K562 (cell line): Measurements from ENCODE around the gene MMP27. TPM values are rescaled to one million over a fixed set of nuclear protein-coding genes. Genes with fewer than 3 reads are reported as not detected.

Experiments
- ATAC-seq: fragments of 200-7000 bp; cut with Tn5 transposase; 3 replicates; pipeline ENCODE4 v1.9.1; 2020; ENCODE audit warnings: moderate library complexity
- BruUV-seq: library from RNA; stranded (reverse); fragments of 400-500 nt; replicated peaks from 2 replicates; lab custom pipeline; 2021; lab: Mats Ljungman, UMichigan
- CTCF ChIA-PET: fragments of 300-600 bp; formaldehyde crosslinking; extraction: SDS; loops from one replicate; lab custom pipeline; 2021; ENCODE audit warnings: low intra/inter-chr PET ratio; lab: Yijun Ruan, JAX
- POLR2A ChIA-PET: fragments of 300-600, 350-650 bp; sonication (Branson Sonifier 250); formaldehyde crosslinking; extraction: SDS; loops from one replicate; lab custom pipeline; 2021; ENCODE audit warnings: antibody characterized with exemption, inconsistent platforms; lab: Yijun Ruan, JAX
- DNase-seq, 4 experiments: peaks; one replicate each; pipeline versions ENCODE4 v3.0.0 to v3.0.0-alpha.2; 2011 to 2018; ENCODE audit warnings: low spot score in 3 of 4, mixed read lengths in 3 of 4; ENCODE audit errors: extremely low read depth in 1 of 4
- FAIRE-seq: peaks from 2 replicates; lab custom pipeline; 2011; peaks lifted over from hg19 to GRCh38; lab: Jason Lieb, UNC
- H2AFZ ChIP-seq: 2 replicates; pipeline ENCODE4 v1.6.0; 2011; ENCODE audit warnings: low read depth, low read length, control low read depth, inconsistent platforms
- H3K27ac ChIP-seq: fragments of 200-600 bp; 3 replicates; pipeline ENCODE4 v1.8.0; 2011; ENCODE audit warnings: low read depth, mild to moderate bottlenecking, control low read depth, inconsistent platforms, low read length, moderate library complexity, mixed read lengths; ENCODE audit errors: extremely low read depth
- H3K27me3 ChIP-seq, 2 experiments: fragments of 300-600 bp in 1 of 2; 2 replicates in 1 of 2; 3 replicates in 1 of 2; pipeline versions ENCODE4 v1.6.0 to v1.8.0; 2011; ENCODE audit warnings: inconsistent platforms in 2 of 2, low read length in 2 of 2, mild to moderate bottlenecking in 1 of 2, mixed read lengths in 1 of 2, moderate library complexity in 1 of 2; ENCODE audit not compliant: control insufficient read depth in 2 of 2, insufficient read depth in 2 of 2
- H3K36me3 ChIP-seq: fragments of 300-600 bp; 3 replicates; pipeline ENCODE4 v1.8.0; 2011; ENCODE audit warnings: mild to moderate bottlenecking, low read length, inconsistent platforms; ENCODE audit not compliant: control insufficient read depth, insufficient read depth
- H3K4me1 ChIP-seq, 2 experiments: fragments of 200-600 bp in 1 of 2; replicated peaks in 1 of 2; 2 replicates in 1 of 2; 3 replicates in 1 of 2; pipeline versions ENCODE4 v1.5.1 to v1.8.0; 2011; ENCODE audit warnings: inconsistent platforms in 2 of 2, low read length in 2 of 2, mild to moderate bottlenecking in 1 of 2, mixed read lengths in 1 of 2, moderate library complexity in 1 of 2; ENCODE audit not compliant: control insufficient read depth in 2 of 2, insufficient read depth in 2 of 2
- H3K4me2 ChIP-seq: 2 replicates; pipeline ENCODE4 v1.6.1; 2011; ENCODE audit warnings: low read length, control low read depth, inconsistent platforms, mixed read lengths; ENCODE audit not compliant: insufficient read depth
- H3K4me3 ChIP-seq: fragments of 200-600 bp; sonication (generic), shearing (Covaris generic); 2 replicates; pipeline ENCODE4 v1.5.1; 2016; ENCODE audit warnings: control low read depth, inconsistent platforms
- H3K79me2 ChIP-seq: fragments of 200-600 bp; 3 replicates; pipeline ENCODE4 v1.8.0; 2011; ENCODE audit warnings: low read length, inconsistent platforms; ENCODE audit not compliant: control insufficient read depth, insufficient read depth
- H3K9ac ChIP-seq, 2 experiments: 2 replicates each; pipeline versions ENCODE4 v1.6.0 to v1.6.1; 2011; ENCODE audit warnings: low read depth in 2 of 2, low read length in 2 of 2, control low read depth in 1 of 2, inconsistent platforms in 1 of 2, mild to moderate bottlenecking in 1 of 2, mixed read lengths in 1 of 2; ENCODE audit not compliant: insufficient read depth in 1 of 2
- H3K9me1 ChIP-seq: one replicate; pipeline ENCODE4 v1.6.0; 2011; ENCODE audit warnings: inconsistent platforms, mild to moderate bottlenecking, low read length, moderate library complexity; ENCODE audit not compliant: control insufficient read depth, insufficient read depth
- H3K9me3 ChIP-seq: replicated peaks from 2 replicates; pipeline ENCODE4 v1.5.1; 2011; ENCODE audit warnings: low read depth, low read length, inconsistent platforms; ENCODE audit not compliant: control insufficient read depth, insufficient read depth
- H4K20me1 ChIP-seq: replicated peaks from 2 replicates; pipeline ENCODE4 v1.6.1; 2011; ENCODE audit warnings: low read length, inconsistent platforms, mixed read lengths; ENCODE audit not compliant: control insufficient read depth, insufficient read depth
- BRF2 ChIP-seq: IDR thresholded peaks from 3 replicates; pipeline ENCODE4 v1.6.1; 2011; ENCODE audit warnings: borderline replicate concordance, mild to moderate bottlenecking; ENCODE audit not compliant: insufficient read length, insufficient read depth
- SMARCE1 ChIP-seq: fragments of 450-650 bp; IDR thresholded peaks from 2 replicates; pipeline ENCODE4 v1.7.1; 2016; ENCODE audit warnings: mild to moderate bottlenecking
- SRSF7 ChIP-seq: fragments of 200-400 bp; formaldehyde crosslinking; optimal IDR thresholded peaks from 2 replicates; pipeline ENCODE3; 2017; ENCODE audit warnings: mild to moderate bottlenecking, low read depth, low read length
- ZBTB40 ChIP-seq, 2 experiments: fragments of 450-650 bp in 1 of 2; sonication (generic) in 1 of 2; formaldehyde crosslinking in 1 of 2; IDR thresholded peaks; 2 replicates each; pipeline versions ENCODE4 v1.7.1 to v1.9.0; 2016 to 2022; ENCODE audit warnings: inconsistent platforms in 1 of 2, mild to moderate bottlenecking in 1 of 2, missing genetic modification reagents in 1 of 2
- ZNF12 ChIP-seq: sonication (generic); formaldehyde crosslinking; IDR thresholded peaks from 2 replicates; pipeline ENCODE4 v1.4.0; 2020; ENCODE audit warnings: mild to moderate bottlenecking, missing genetic modification reagents
- ZNF212 ChIP-seq: fragments of 450-650 bp; formaldehyde crosslinking; IDR thresholded peaks from 2 replicates; pipeline ENCODE4 v1.4.0; 2020; ENCODE audit warnings: mild to moderate bottlenecking
- ZNF347 ChIP-seq: fragments of 450-650 bp; formaldehyde crosslinking; IDR thresholded peaks from 2 replicates; pipeline ENCODE4 v1.4.0; 2020; ENCODE audit warnings: low read depth, mild to moderate bottlenecking, moderate library complexity
- in situ Hi-C: fragments of 300-500 bp; cut with MboI; formaldehyde crosslinking; loops from 4 replicates; pipeline ENCODE4 v1.15.0; 2018; ENCODE audit warnings: inconsistent platforms, mixed read lengths
- intact Hi-C: fragments of 100-400 bp; cut with micrococcal nuclease; formaldehyde crosslinking; loops from 2 replicates; pipeline ENCODE4 v1.14.2; 2022
- polyA plus RNA-seq, 8 experiments: library from polyadenylated mRNA; depleted of rRNA in 4 of 8; stranded (reverse) in 5 of 8; unstranded in 3 of 8; fragments of >200 nt; fragmentation: Nextera tagmentation in 2 of 8; fragmentation: Illumina TruSeq in 1 of 8; extraction: Ambion mirVana in 2 of 8; extraction: Trizol in 1 of 8; gene quantifications; 2 replicates each; pipeline versions ENCODE4 v1.2.1 to v1.2.3, GENCODE V29; 2011 to 2014; ENCODE audit warnings: inconsistent platforms in 1 of 8, missing spikeins in 1 of 8
- total RNA-seq, 7 experiments: library from RNA; depleted of rRNA in 6 of 7; stranded (reverse); fragments of >200 nt in 6 of 7; fragmentation: Illumina TruSeq in 2 of 7; extraction: Trizol in 2 of 7; gene quantifications; 2 replicates each; pipeline versions ENCODE4 v1.2.1 to v1.2.3, GENCODE V29; 2011 to 2021; ENCODE audit warnings: low replicate concordance in 1 of 7
- TF ChIP-seq, protein P1 (sequence below): fragments of 450-650 bp; formaldehyde crosslinking; IDR thresholded peaks from 2 replicates; pipeline ENCODE4 v1.4.0; 2022; ENCODE audit warnings: missing genetic modification characterization

Gene MMP27
- total and polyA plus RNA-seq, 9 of the 15 experiments (the other 6 are each of a cell fraction or from before 2014, with no cell fraction given): not detected

- H3K79me2 ChIP-seq: no peaks in the 10 kb centered on the region
- no peak for TF ChIP-seq SRSF7
- TF ChIP-seq, protein P1, sequence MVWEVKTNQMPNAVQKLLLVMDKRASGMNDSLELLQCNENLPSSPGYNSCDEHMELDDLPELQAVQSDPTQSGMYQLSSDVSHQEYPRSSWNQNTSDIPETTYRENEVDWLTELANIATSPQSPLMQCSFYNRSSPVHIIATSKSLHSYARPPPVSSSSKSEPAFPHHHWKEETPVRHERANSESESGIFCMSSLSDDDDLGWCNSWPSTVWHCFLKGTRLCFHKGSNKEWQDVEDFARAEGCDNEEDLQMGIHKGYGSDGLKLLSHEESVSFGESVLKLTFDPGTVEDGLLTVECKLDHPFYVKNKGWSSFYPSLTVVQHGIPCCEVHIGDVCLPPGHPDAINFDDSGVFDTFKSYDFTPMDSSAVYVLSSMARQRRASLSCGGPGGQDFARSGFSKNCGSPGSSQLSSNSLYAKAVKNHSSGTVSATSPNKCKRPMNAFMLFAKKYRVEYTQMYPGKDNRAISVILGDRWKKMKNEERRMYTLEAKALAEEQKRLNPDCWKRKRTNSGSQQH (CRISPR knock-in tag): no peak
- no peak for TF ChIP-seq BRF2
- TF ChIP-seq ZNF347 (CRISPR knock-in tag): no peak
- no peak for TF ChIP-seq ZNF12 (CRISPR knock-in tag)
- no peak for TF ChIP-seq ZBTB40 (IDR thresholded peaks at IDR 0.05)
- TF ChIP-seq ZBTB40 (CRISPR knock-in tag; IDR thresholded peaks at IDR 0.05): no peak
- no peak for TF ChIP-seq SMARCE1
- no peak for TF ChIP-seq ZNF212 (CRISPR knock-in tag)
- TF ChIP-seq, all 486 proteins: peak for 0
- Histone ChIP-seq H3K4me1 (no peaks in the 10 kb centered on the region), H3K27me3 (no peaks in the 10 kb centered on the region), H3K9ac (no peak overlapping the region), H3K27ac (no peak overlapping the region), H3K4me2 (no peak overlapping the region), H3K9me3 (no peaks in the 10 kb centered on the region), H3K36me3 (no peaks in the 10 kb centered on the region), H3K9me1 (no peaks in the 10 kb centered on the region), H3K4me3 (no peak overlapping the region), H2AFZ (no peak overlapping the region), H4K20me1 (no peaks in the 10 kb centered on the region)
- BruUV-seq: no TSS peak
- DNase-seq (no peak), ATAC-seq (no peak), FAIRE-seq (no peak)
- intact Hi-C loops: no loop called here
- in situ Hi-C loops: no loop called here
- ChIA-PET CTCF (no interaction called here), POLR2A (no interaction called here)
Observed at GRCh38 chr11:102751673-102752072, 46.1 kb upstream of the MMP27 start.
